ENCODE measurements around the gene RHEX.

GRCh38 chr1:206040328-206040727 lies 12.6 kb upstream of the RHEX start:
- no peak for TF ChIP-seq EZH2 (IDR thresholded peaks at IDR 0.05; ENCODE audit: insufficient read depth, poor library complexity, severe bottlenecking)
- no peak for TF ChIP-seq EZH2phosphoT487 (IDR thresholded peaks at IDR 0.05; ENCODE audit: insufficient read depth, low read depth)
